Prostate gland (tissue), 2 donors: ENCODE data around the gene SCLY. TPM values are rescaled to one million over a fixed set of nuclear protein-coding genes. Genes with fewer than 3 reads are reported as not detected.
"Not testable (repeated sequence)": the region's sequence is repeated elsewhere in the genome, so short reads cannot be mapped to it uniquely, and the experiment has no call there.

Experiments
- DNase-seq: peaks from one replicate; pipeline ENCODE4 v3.0.0-alpha.2; 2019; ENCODE audit warnings: low spot score
- H3K27ac ChIP-seq, 2 donors: fragments of 200-600 bp; sonication (generic); 2 replicates each; pipeline ENCODE4 v1.5.1; 2017 to 2019
- H3K27me3 ChIP-seq: fragments of 200-600 bp; sonication (generic); replicated peaks from 2 replicates; pipeline ENCODE4 v1.5.1; 2019; ENCODE audit not compliant: insufficient read depth
- H3K36me3 ChIP-seq, 2 donors: fragments of 200-600 bp; sonication (generic); 1 replicate in 1 of 2; 2 replicates in 1 of 2; pipeline versions ENCODE4 v1.5.1 to v1.8.1; 2017 to 2019
- H3K4me1 ChIP-seq: fragments of 200-600 bp; sonication (generic); replicated peaks from 2 replicates; pipeline ENCODE4 v1.5.1; 2019
- H3K4me3 ChIP-seq, 2 donors: fragments of 200-600 bp; sonication (generic); 2 replicates each; pipeline ENCODE4 v1.5.1; 2017 to 2019
- H3K9me3 ChIP-seq: fragments of 200-600 bp; sonication (generic); 2 replicates; pipeline ENCODE4 v1.5.1; 2017
- CTCF ChIP-seq, 4 experiments: fragments of 200-600 bp in 2 of 4; fragments of 450-650 bp in 2 of 4; sonication (generic) in 2 of 4; IDR thresholded peaks; 1 replicate in 3 of 4; 2 replicates in 1 of 4; pipeline ENCODE4 v1.5.1; 2016 to 2019; ENCODE audit warnings: antibody characterized with exemption in 4 of 4, mild to moderate bottlenecking in 2 of 4, moderate library complexity in 2 of 4
- POLR2A ChIP-seq: fragments of 450-650 bp; IDR thresholded peaks from one replicate; pipeline ENCODE4 v1.6.1; 2016; ENCODE audit warnings: antibody characterized with exemption, mild to moderate bottlenecking
- POLR2AphosphoS5 ChIP-seq: sonication (generic); formaldehyde crosslinking; IDR thresholded peaks from one replicate; pipeline ENCODE4 v1.6.1; 2017; ENCODE audit warnings: antibody characterized with exemption
- WGBS: methylation state at CpG from one replicate; pipeline ENCODE4 v1.1.5; 2018; 5-methylcytosine and 5-hydroxymethylcytosine counted together
- intact Hi-C: fragments of 100-400 bp; cut with DNase I; formaldehyde crosslinking; loops from one replicate; pipeline ENCODE4 v1.14.2; 2022
- total RNA-seq, 2 donors: library from RNA; depleted of rRNA; stranded (reverse); fragments of >200 nt; gene quantifications; one replicate each; pipeline ENCODE4 v1.1.0, GENCODE V29; 2016

Gene SCLY
- total RNA-seq, 2 donors from 2014 or later: 11.5 to 16.1 TPM

GRCh38 chr2:238030422-238031155 is 30.2 kb upstream of the SCLY start:
- Histone ChIP-seq H3K27ac (no peak overlapping the region), H3K9me3 (no peaks in the 10 kb centered on the region), H3K4me3 (no peak overlapping the region), H3K36me3 (no peaks in the 10 kb centered on the region), H3K4me1 (no peaks in the 10 kb centered on the region), H3K27me3 (no peaks in the 10 kb centered on the region)
- no peak for TF ChIP-seq CTCF (IDR thresholded peaks at IDR 0.05)
- TF ChIP-seq POLR2AphosphoS5: peak; percentile 80
- intact Hi-C loops: no loop called here
- peak; percentile 70 for DNase-seq
- WGBS: 64% methylated on average over 8 of the region's 8 CpGs

- TF ChIP-seq CTCF (IDR thresholded peaks at IDR 0.05) (no peak), POLR2A (no peak), POLR2AphosphoS5 (no peak)
- no peaks in the 10 kb centered on the region for H3K9me3 ChIP-seq
- no peak for DNase-seq
- 53% methylated on average over 4 of the region's 4 CpGs for WGBS
- no peaks in the 10 kb centered on the region for H3K27me3 ChIP-seq
- intact Hi-C loops: no loop called here
- no peak overlapping the region for H3K27ac ChIP-seq
- no peaks in the 10 kb centered on the region for H3K36me3 ChIP-seq
- H3K4me1 ChIP-seq: no peaks in the 10 kb centered on the region
- H3K4me3 ChIP-seq: no peak overlapping the region
These were observed 29.1 kb upstream of the SCLY start for GRCh38 chr2:238031751-238032150.

GRCh38 chr2:238032755-238033337 is 28.0 kb upstream of the SCLY start:
- no peak overlapping the region for H3K27ac ChIP-seq
- H3K36me3 ChIP-seq: no peaks in the 10 kb centered on the region
- H3K4me3 ChIP-seq: no peak overlapping the region
- intact Hi-C loops: no loop called here
- WGBS: 64% methylated on average over 4 of the region's 4 CpGs
- H3K9me3 ChIP-seq: no peaks in the 10 kb centered on the region
- H3K4me1 ChIP-seq: no peaks in the 10 kb centered on the region
- H3K27me3 ChIP-seq: no peaks in the 10 kb centered on the region
- DNase-seq: no peak
- TF ChIP-seq POLR2A (no peak), CTCF (IDR thresholded peaks at IDR 0.05) (no peak), POLR2AphosphoS5 (no peak)

GRCh38 chr2:238033991-238034390 is 26.8 kb upstream of the SCLY start:
- H3K27ac ChIP-seq, H3K36me3 ChIP-seq, DNase-seq, H3K27me3 ChIP-seq, intact Hi-C loops, H3K4me1 ChIP-seq, H3K9me3 ChIP-seq, H3K4me3 ChIP-seq: not testable (repeated sequence)
- 95% methylated on average over 9 of the region's 9 CpGs for WGBS

GRCh38 chr2:238038203-238038602 is 22.6 kb upstream of the SCLY start:
- Histone ChIP-seq H3K27ac (no peak overlapping the region), H3K9me3 (no peaks in the 10 kb centered on the region), H3K27me3 (no peaks in the 10 kb centered on the region), H3K4me1 (no peaks in the 10 kb centered on the region), H3K36me3 (no peaks in the 10 kb centered on the region), H3K4me3 (no peak overlapping the region)
- no peak for DNase-seq
- intact Hi-C loops: no loop called here
- TF ChIP-seq CTCF (IDR thresholded peaks at IDR 0.05) (no peak), POLR2AphosphoS5 (no peak), POLR2A (no peak)
- 96% methylated on average over 8 of the region's 8 CpGs for WGBS
